Measurements from ENCODE around the gene BCL7B.

The BCL7B gene

GRCh38 chr7:73578342-73579128 is 21.0 kb upstream of the BCL7B start, which contains the start of gene TBL2:
TSS of gene TBL2 (minus strand) at chr7:73578579. CDS start at chr7:73578549, 30 bp downstream.
- DNase-seq (ENCODE audit: low spot score), result peak; percentile 99
- peak within 1 kb of the TSS; percentile 85 to 93 for H3K27ac ChIP-seq
- TF ChIP-seq CTCF (IDR thresholded peaks at IDR 0.05), result no peak
- peak within 1 kb of the TSS; percentile 95 for H3K4me3 ChIP-seq

GRCh38 chr7:73577627-73578341 is 20.3 kb upstream of the BCL7B start:
- H3K4me3 ChIP-seq, result peak overlapping the region; percentile 95
- H3K27ac ChIP-seq, result peak overlapping the region; percentile 85 to 93
- TF ChIP-seq CTCF (IDR thresholded peaks at IDR 0.05), result no peak
- DNase-seq (ENCODE audit: low spot score), result no peak

GRCh38 chr7:73573791-73574190 is 16.3 kb upstream of the BCL7B start:
- no peak for TF ChIP-seq CTCF (IDR thresholded peaks at IDR 0.05)
- no peak for DNase-seq (ENCODE audit: low spot score)
- Histone ChIP-seq H3K27ac (no peak overlapping the region), H3K4me3 (no peak overlapping the region)

- no peak for TF ChIP-seq CTCF (IDR thresholded peaks at IDR 0.05)
- Histone ChIP-seq H3K4me3 (no peak overlapping the region), H3K27ac (no peak overlapping the region)
- DNase-seq (ENCODE audit: low spot score), result no peak
Measured at GRCh38 chr7:73573276-73573675, 15.8 kb upstream of the BCL7B start.

GRCh38 chr7:73572767-73573186 is 15.3 kb upstream of the BCL7B start:
- TF ChIP-seq CTCF (IDR thresholded peaks at IDR 0.05), result no peak
- no peak for DNase-seq (ENCODE audit: low spot score)
- Histone ChIP-seq H3K4me3 (no peak overlapping the region), H3K27ac (no peak overlapping the region)

GRCh38 chr7:73570977-73571376 is 13.5 kb upstream of the BCL7B start:
- no peak for DNase-seq (ENCODE audit: low spot score)
- Histone ChIP-seq H3K4me3 (no peak overlapping the region), H3K27ac (no peak overlapping the region)
- no peak for TF ChIP-seq CTCF (IDR thresholded peaks at IDR 0.05)
